GM12878 (cell line): Measurements from ENCODE around the gene ITSN1. TPM values are rescaled to one million over a fixed set of nuclear protein-coding genes. Genes with fewer than 3 reads are reported as not detected.

Experiments
- ATAC-seq: fragments of 200-7000 bp; cut with Tn5 transposase; 3 replicates; pipeline ENCODE4 v1.9.1; 2020; ENCODE audit warnings: mild to moderate bottlenecking, moderate library complexity
- BruUV-seq: library from RNA; stranded (reverse); fragments of 400-500 nt; replicated peaks from 2 replicates; lab custom pipeline; 2021; lab: Mats Ljungman, UMichigan
- CTCF ChIA-PET: fragments of 300-600 bp; sonication (Branson Sonifier 250); formaldehyde crosslinking; extraction: SDS; loops from one replicate; lab custom pipeline; 2021; ENCODE audit warnings: inconsistent platforms; lab: Yijun Ruan, JAX
- POLR2A ChIA-PET: fragments of 350-600 bp; formaldehyde crosslinking; extraction: SDS; loops from one replicate; lab custom pipeline; 2021; ENCODE audit warnings: inconsistent platforms; lab: Charles Lee
- RAD21 ChIA-PET: fragments of 300-600 bp; sonication (Branson Sonifier 250); formaldehyde crosslinking; loops from one replicate; lab custom pipeline; 2023; ENCODE audit warnings: antibody characterized with exemption; ENCODE audit not compliant: unreplicated experiment; lab: Charles Lee
- SMC1A ChIA-PET: fragments of 300-600 bp; sonication (Branson Sonifier 250); formaldehyde crosslinking; loops from one replicate; lab custom pipeline; 2023; ENCODE audit not compliant: unreplicated experiment, uncharacterized antibody; lab: Charles Lee
- DNase-seq: peaks from one replicate; pipeline ENCODE4 v3.0.0-alpha.2; 2011; ENCODE audit warnings: low read depth, low spot score
- FAIRE-seq: peaks from 3 replicates; lab custom pipeline; 2011; peaks lifted over from hg19 to GRCh38; lab: Jason Lieb, UNC
- H2AFZ ChIP-seq: 2 replicates; pipeline ENCODE4 v1.6.0; 2011; ENCODE audit warnings: low read depth, low read length, control low read depth; ENCODE audit not compliant: control insufficient read depth
- H3K27ac ChIP-seq: 2 replicates; pipeline ENCODE4 v1.5.1; 2011; ENCODE audit warnings: control low read depth; ENCODE audit not compliant: control insufficient read depth, insufficient read depth
- H3K27me3 ChIP-seq, 2 experiments: replicated peaks in 1 of 2; 2 replicates each; pipeline versions ENCODE4 v1.6.0 to v1.6.1; 2011; ENCODE audit warnings: low read length in 1 of 2; ENCODE audit not compliant: control insufficient read depth in 2 of 2, insufficient read depth in 2 of 2
- H3K36me3 ChIP-seq, 2 experiments: 2 replicates each; pipeline ENCODE4 v1.5.1; 2011; ENCODE audit warnings: low read length in 1 of 2; ENCODE audit not compliant: control insufficient read depth in 2 of 2, insufficient read depth in 2 of 2
- H3K4me1 ChIP-seq: 2 replicates; pipeline ENCODE4 v1.6.1; 2011; ENCODE audit warnings: mild to moderate bottlenecking, low read length, moderate library complexity, mixed read lengths; ENCODE audit not compliant: control insufficient read depth, insufficient read depth
- H3K4me2 ChIP-seq: 2 replicates; pipeline ENCODE4 v1.6.0; 2011; ENCODE audit warnings: control low read depth; ENCODE audit not compliant: control insufficient read depth, insufficient read depth
- H3K4me3 ChIP-seq: fragments of 200-600 bp; sonication (generic); 2 replicates; pipeline ENCODE4 v1.5.1; 2016
- H3K79me2 ChIP-seq: 2 replicates; pipeline ENCODE4 v1.6.0; 2011; ENCODE audit warnings: low read length; ENCODE audit not compliant: control insufficient read depth, insufficient read depth
- H3K9ac ChIP-seq: 2 replicates; pipeline ENCODE4 v1.8.0; 2011; ENCODE audit warnings: low read length, control low read depth, mixed read lengths; ENCODE audit not compliant: control insufficient read depth, insufficient read depth
- H3K9me3 ChIP-seq: replicated peaks from 3 replicates; pipeline ENCODE4 v1.5.1; 2011; ENCODE audit warnings: mild to moderate bottlenecking, low read length; ENCODE audit not compliant: control insufficient read depth, insufficient read depth
- H4K20me1 ChIP-seq: 2 replicates; pipeline ENCODE4 v1.6.0; 2011; ENCODE audit not compliant: control insufficient read depth, insufficient read depth
- ASH2L ChIP-seq: fragments of 300-600, 200-600 bp; sonication (generic); IDR thresholded peaks from 2 replicates; pipeline ENCODE4 v1.6.1; 2017; ENCODE audit warnings: low read depth, mild to moderate bottlenecking, borderline replicate concordance
- ATF7 ChIP-seq: fragments of 450-650 bp; IDR thresholded peaks from 2 replicates; pipeline ENCODE4 v1.6.1; 2016; ENCODE audit warnings: low read depth, mild to moderate bottlenecking
- CHD4 ChIP-seq: fragments of 200-600 bp; sonication (generic); IDR thresholded peaks from 2 replicates; pipeline ENCODE4 v1.6.1; 2016; ENCODE audit warnings: mild to moderate bottlenecking
- CREM ChIP-seq: IDR thresholded peaks from 2 replicates; pipeline ENCODE4 v1.6.1; 2014; ENCODE audit warnings: antibody characterized with exemption, low read depth
- DPF2 ChIP-seq: fragments of 450-650 bp; IDR thresholded peaks from 2 replicates; pipeline ENCODE4 v1.6.1; 2017; ENCODE audit warnings: mild to moderate bottlenecking
- E2F8 ChIP-seq: fragments of 450-650 bp; IDR thresholded peaks from 2 replicates; pipeline ENCODE4 v1.6.1; 2018; ENCODE audit warnings: mild to moderate bottlenecking, low read depth, moderate library complexity; ENCODE audit not compliant: partially characterized antibody
- IRF5 ChIP-seq: fragments of 450-650 bp; IDR thresholded peaks from 2 replicates; pipeline ENCODE4 v1.6.1; 2017; ENCODE audit warnings: borderline replicate concordance
- JUNB ChIP-seq: IDR thresholded peaks from 2 replicates; pipeline ENCODE4 v1.6.1; 2016; ENCODE audit warnings: antibody characterized with exemption, mild to moderate bottlenecking
- KLF5 ChIP-seq: fragments of 450-650 bp; IDR thresholded peaks from 2 replicates; pipeline ENCODE4 v1.6.1; 2014; ENCODE audit warnings: mild to moderate bottlenecking; ENCODE audit not compliant: partially characterized antibody
- NR2C2 ChIP-seq: IDR thresholded peaks from 2 replicates; pipeline ENCODE4 v1.6.1; 2011; ENCODE audit warnings: borderline replicate concordance, low read depth; ENCODE audit not compliant: control insufficient read depth, insufficient read length
- PAX5 ChIP-seq: IDR thresholded peaks from 2 replicates; pipeline ENCODE4 v1.6.1; 2011; ENCODE audit warnings: low read depth, low read length, borderline replicate concordance
- RB1 ChIP-seq: fragments of 450-650 bp; formaldehyde crosslinking; IDR thresholded peaks from 2 replicates; pipeline ENCODE4 v1.6.1; 2017; ENCODE audit warnings: mild to moderate bottlenecking, borderline replicate concordance
- RELB ChIP-seq: fragments of 450-650 bp; IDR thresholded peaks from 2 replicates; pipeline ENCODE4 v1.6.1; 2017; ENCODE audit warnings: low read depth, mild to moderate bottlenecking, moderate library complexity
- TBL1XR1 ChIP-seq: IDR thresholded peaks from 2 replicates; pipeline ENCODE4 v1.6.1; 2012; ENCODE audit warnings: low read depth, low read length, improper control_type of control experiment
- USF1 ChIP-seq: IDR thresholded peaks from 2 replicates; pipeline ENCODE4 v1.6.1; 2011; ENCODE audit warnings: borderline replicate concordance, low read depth, mild to moderate bottlenecking, moderate library complexity, mixed read lengths, low read length; ENCODE audit not compliant: insufficient read depth; ENCODE audit errors: extremely low read length
- USF2 ChIP-seq: IDR thresholded peaks from 2 replicates; pipeline ENCODE4 v1.6.1; 2011; ENCODE audit warnings: low read depth, low read length, improper control_type of control experiment, borderline replicate concordance
- ZZZ3 ChIP-seq: IDR thresholded peaks from 2 replicates; pipeline ENCODE4 v1.6.1; 2011; ENCODE audit warnings: low read depth; ENCODE audit not compliant: control insufficient read depth, insufficient read length
- WGBS: methylation state at CpG from one replicate; pipeline ENCODE4 v1.1.6; 2016; ENCODE audit warnings: low lambda C conversion rate; ENCODE audit not compliant: insufficient replicate concordance, insufficient coverage; ENCODE audit errors: missing lambda C conversion rate; 5-methylcytosine and 5-hydroxymethylcytosine counted together
- in situ Hi-C: fragments of 300-500 bp; cut with MboI; formaldehyde crosslinking; loops from 9 replicates; pipeline ENCODE4 v1.14.3; 2018; ENCODE audit warnings: mixed read lengths
- intact Hi-C: fragments of 100-400 bp; cut with micrococcal nuclease; formaldehyde crosslinking; loops from one replicate; pipeline ENCODE4 v1.14.2; 2022; ENCODE audit not compliant: unreplicated experiment
- polyA plus RNA-seq, 11 experiments: library from polyadenylated mRNA; depleted of rRNA in 4 of 11; unstranded in 6 of 11; stranded (reverse) in 5 of 11; fragments of >200 nt; fragmentation: Nextera tagmentation in 4 of 11; fragmentation: Illumina TruSeq in 1 of 11; extraction: Ambion mirVana in 4 of 11; extraction: Trizol in 1 of 11; gene quantifications; 1 replicate in 1 of 11; 2 replicates in 10 of 11; pipeline versions ENCODE4 v1.2.1 to v1.2.3, GENCODE V29; 2011 to 2016; ENCODE audit warnings: inconsistent platforms in 2 of 11, missing spikeins in 2 of 11, low read depth in 1 of 11
- total RNA-seq, 4 experiments: library from RNA; depleted of rRNA in 3 of 4; stranded (reverse); fragments of >200 nt in 3 of 4; fragmentation: Illumina TruSeq in 1 of 4; extraction: Trizol in 1 of 4; gene quantifications; 2 replicates each; pipeline versions ENCODE4 v1.2.1 to v1.2.3, GENCODE V29; 2013 to 2021

The ITSN1 gene
- total and polyA plus RNA-seq, 10 of the 15 experiments (the other 5 are each of a cell fraction or from before 2014, with no cell fraction given): 0.89 to 10.6 (median 4.8) TPM

- TF ChIP-seq USF1 (no peak), IRF5 (no peak), DPF2 (no peak), NR2C2 (no peak), CHD4 (no peak), ATF7 (no peak), PAX5 (no peak), JUNB (no peak)
Observed at GRCh38 chr21:33734818-33735217, 92.5 kb downstream of the ITSN1 start (continued).

GRCh38 chr21:33736569-33736968 lies 94.3 kb downstream of the ITSN1 start:
- intact Hi-C loops: no loop called here
- H3K27ac ChIP-seq: no peak overlapping the region
- ChIA-PET SMC1A (no interaction called here), RAD21 (no interaction called here), POLR2A (no interaction called here), CTCF (no interaction called here)
- in situ Hi-C loops: no loop called here
- no peak overlapping the region for H3K9ac ChIP-seq
- DNase-seq (no peak), ATAC-seq (no peak), FAIRE-seq (no peak)
- no peaks in the 10 kb centered on the region for H4K20me1 ChIP-seq
- no peak overlapping the region for H3K4me3 ChIP-seq
- no peaks in the 10 kb centered on the region for H3K9me3 ChIP-seq
- no peak overlapping the region for H3K4me2 ChIP-seq
- H3K27me3 ChIP-seq: no peaks in the 10 kb centered on the region
- no peak for TF ChIP-seq USF2
- TF ChIP-seq ATF7: no peak
- no peak for TF ChIP-seq RB1
- TF ChIP-seq KLF5: no peak
- no peak for TF ChIP-seq E2F8
- TF ChIP-seq CREM: no peak
- no peak for TF ChIP-seq RELB
- TF ChIP-seq ZZZ3: no peak
- TF ChIP-seq TBL1XR1: no peak
- TF ChIP-seq ASH2L: no peak
- no peak overlapping the region for H2AFZ ChIP-seq
- H3K36me3 ChIP-seq: no peaks in the 10 kb centered on the region
- no peaks in the 10 kb centered on the region for H3K4me1 ChIP-seq
- no TSS peak for BruUV-seq
- no peaks in the 10 kb centered on the region for H3K79me2 ChIP-seq
- WGBS: 0% methylated on average over 3 of the region's 3 CpGs
